T-helper 1 cell (primary cell): ENCODE measurements around the gene SNAP91.
"Not testable (repeated sequence)": the region's sequence is repeated elsewhere in the genome, so short reads cannot be mapped to it uniquely, and the experiment has no call there.

Experiments
- DNase-seq, 5 donors: peaks; one replicate each; pipeline ENCODE4 v3.0.0-alpha.2; 2012 to 2020

Gene SNAP91

GRCh38 chr6:83633149-83633548 lies 75.8 kb downstream of the SNAP91 start:
- no peak for DNase-seq

- not testable (repeated sequence) for DNase-seq
These were observed 79.0 kb downstream of the SNAP91 start for GRCh38 chr6:83629908-83630307.

GRCh38 chr6:83615025-83615999 lies 93.6 kb downstream of the SNAP91 start:
- peak in 1 of 5 donors; percentile 3 for DNase-seq

GRCh38 chr6:83613378-83613777 lies 95.5 kb downstream of the SNAP91 start:
- DNase-seq: no peak

GRCh38 chr6:83609248-83609647 lies 99.7 kb downstream of the SNAP91 start:
- no peak for DNase-seq

DNA sequence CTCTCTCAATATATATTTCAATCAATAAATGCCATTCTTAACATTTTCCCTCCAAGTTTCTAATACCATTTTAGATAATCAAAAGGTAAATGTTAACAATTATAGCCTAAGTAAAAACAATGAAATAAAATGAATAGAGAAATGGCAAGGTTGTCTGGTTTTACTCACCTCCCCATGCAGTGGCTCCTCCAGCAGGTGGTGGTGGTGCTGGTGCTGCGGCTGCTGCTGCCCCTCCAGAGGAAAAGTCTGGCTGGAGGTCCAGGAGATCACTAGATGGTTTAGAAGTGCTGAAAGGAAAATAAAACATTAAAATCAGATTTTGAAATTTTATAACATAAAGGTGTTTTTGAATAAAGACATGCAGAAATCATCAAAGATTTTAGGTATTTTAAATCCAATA lies 103.4 kb downstream of the SNAP91 start:
- DNase-seq: no peak

DNA sequence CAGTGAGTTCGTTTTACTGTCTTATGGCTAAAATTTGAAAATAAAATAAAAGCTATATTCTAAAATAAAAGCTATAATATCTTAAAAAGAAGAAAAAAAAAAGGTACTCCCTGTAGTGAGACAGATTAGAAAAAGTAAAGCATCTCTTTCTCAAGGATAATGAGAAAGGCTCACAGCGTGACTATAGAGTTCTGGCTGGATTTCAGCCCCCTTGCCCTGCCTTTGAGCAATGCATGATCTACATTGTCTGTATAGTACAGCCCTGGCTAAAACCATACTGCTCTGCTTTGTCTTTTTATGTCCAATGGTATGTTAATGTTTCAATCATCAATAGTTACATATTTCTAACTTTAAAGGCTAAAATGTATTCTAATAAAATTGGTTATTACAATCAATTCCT lies 105.3 kb downstream of the SNAP91 start:
- DNase-seq: no peak

GRCh38 chr6:83601119-83601518 lies 107.8 kb downstream of the SNAP91 start:
- DNase-seq: no peak

GRCh38 chr6:83600459-83600858 lies 108.4 kb downstream of the SNAP91 start:
- no peak for DNase-seq

- no peak for DNase-seq
These were observed 111.4 kb downstream of the SNAP91 start for GRCh38 chr6:83597511-83597910.

DNA sequence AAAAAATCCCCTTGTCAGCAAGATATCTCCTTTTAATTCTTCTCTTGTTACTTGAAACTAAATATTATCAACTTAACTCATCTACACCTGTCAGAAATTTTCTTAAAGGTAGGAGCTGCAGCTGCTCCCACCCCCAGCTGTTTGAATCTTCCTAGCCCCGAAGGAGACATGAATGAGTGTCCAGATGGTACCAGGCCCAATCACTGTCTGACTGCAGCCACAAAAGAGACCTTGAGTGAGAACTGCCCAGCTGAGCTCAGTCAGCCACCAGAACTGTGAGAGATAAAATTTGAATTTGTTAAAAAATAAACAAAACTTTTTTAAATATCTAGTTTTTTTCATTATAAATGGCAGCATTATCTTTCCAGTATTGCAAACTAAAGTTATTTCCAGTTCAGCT lies 111.8 kb downstream of the SNAP91 start:
- no peak for DNase-seq

DNA sequence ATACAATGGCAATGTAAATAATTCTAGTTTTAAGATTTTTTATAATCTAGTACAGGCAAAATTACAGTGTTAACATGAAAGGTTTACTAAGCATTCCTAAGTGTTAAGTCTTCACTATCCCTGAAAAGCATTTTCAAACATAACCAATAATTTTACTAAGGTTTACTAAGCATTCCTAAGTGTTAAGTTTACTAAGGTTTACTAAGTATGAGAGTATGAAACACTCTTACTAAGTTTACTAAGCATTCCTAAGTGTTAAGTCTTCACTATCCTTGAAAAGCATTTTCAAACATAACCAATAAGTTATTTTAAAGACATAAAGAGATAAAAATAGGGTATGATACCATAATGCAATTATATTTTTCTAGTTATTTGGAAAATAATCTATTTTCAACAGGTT lies 114.0 kb downstream of the SNAP91 start:
- no peak for DNase-seq

- no peak for DNase-seq
These were observed 115.5 kb downstream of the SNAP91 start for GRCh38 chr6:83593395-83593785.

- DNase-seq: peak in 1 of 5 donors; percentile 6
These were observed 116.0 kb downstream of the SNAP91 start for GRCh38 chr6:83592770-83593394.

GRCh38 chr6:83590416-83590815 lies 118.5 kb downstream of the SNAP91 start:
- no peak for DNase-seq

GRCh38 chr6:83589076-83589475 lies 119.8 kb downstream of the SNAP91 start:
- no peak for DNase-seq

DNA sequence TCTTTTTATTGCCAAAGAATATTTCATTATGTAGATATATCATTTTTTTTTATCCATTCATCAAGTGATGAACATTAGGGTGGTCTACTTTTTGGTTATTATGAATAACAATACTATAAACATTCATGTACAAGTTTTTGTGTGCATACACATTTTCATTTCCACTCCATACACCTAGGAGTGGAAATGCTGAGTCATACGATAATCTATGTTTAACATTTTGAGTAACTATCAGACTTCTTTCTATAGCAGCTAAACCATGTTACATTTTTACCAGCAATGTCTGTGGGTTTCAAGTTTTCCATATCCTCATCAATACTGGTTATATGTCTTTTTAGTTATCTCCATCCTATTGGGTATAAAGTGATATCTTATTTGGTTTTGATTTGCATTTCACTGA lies 130.8 kb downstream of the SNAP91 start:
- no peak for DNase-seq

DNA sequence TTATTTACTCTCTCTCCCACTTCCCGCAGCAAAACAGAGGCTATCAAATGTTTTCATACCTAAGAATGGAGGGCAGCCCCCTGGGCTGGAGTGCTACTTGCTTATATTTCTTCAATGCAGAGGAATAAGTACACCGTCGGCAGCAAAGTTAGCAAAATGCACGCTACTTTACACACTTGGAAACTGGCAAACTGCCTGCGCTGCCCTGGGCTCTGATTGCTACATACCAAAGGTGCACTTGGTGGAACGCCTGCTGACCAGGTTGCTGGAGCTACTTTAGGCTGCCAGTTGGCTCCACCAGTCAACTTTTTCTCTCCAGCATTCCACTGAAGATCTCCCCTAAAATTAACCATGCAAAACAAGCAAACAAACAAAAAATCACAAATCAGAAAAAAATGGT lies 134.1 kb downstream of the SNAP91 start:
- no peak for DNase-seq

DNA sequence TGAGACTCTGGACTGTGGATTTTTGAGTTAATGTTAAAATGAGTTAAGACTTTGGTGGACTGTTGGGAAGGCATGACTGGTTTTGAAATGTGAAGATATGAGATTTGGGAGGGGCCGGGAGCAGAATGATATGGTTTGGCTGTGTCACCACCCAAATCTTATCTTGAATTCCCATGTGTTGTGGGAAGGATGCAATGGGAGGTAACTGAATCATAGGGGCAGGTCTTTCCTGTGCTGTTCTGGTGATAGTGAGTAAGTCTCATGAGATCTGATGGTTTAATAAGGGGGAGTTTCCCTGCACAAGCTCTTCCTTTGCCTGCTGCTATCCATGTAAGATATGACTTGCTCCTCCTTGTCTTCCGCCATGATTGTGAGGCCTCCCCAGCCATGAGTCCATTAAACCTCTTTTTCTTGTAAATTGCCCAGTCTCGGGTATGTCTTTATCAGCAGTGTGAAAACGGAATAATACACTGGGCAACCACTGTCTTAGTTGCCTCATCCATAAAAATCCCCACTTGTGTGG lies 137.2 kb downstream of the SNAP91 start:
- not testable (repeated sequence) for DNase-seq

DNA sequence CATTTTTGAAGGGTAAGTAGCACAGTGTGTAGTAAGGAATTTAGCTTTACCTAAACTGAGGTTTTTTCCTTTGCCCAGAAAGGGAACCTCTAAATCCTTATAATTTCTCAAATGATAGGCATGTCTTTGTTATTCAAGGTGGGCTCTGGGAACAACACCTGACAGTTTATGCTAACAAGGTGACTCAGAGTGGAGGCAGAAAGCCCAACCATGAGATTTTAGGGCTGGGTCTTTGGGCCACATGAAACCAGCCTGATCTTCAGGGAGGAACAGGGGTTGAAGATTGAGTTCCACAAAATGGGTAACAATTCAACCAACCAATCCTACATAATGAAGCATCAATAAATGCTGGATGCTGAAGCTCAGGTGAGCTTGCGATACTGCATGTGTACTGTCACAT lies 149.9 kb downstream of the SNAP91 start:
- DNase-seq: no peak

DNA sequence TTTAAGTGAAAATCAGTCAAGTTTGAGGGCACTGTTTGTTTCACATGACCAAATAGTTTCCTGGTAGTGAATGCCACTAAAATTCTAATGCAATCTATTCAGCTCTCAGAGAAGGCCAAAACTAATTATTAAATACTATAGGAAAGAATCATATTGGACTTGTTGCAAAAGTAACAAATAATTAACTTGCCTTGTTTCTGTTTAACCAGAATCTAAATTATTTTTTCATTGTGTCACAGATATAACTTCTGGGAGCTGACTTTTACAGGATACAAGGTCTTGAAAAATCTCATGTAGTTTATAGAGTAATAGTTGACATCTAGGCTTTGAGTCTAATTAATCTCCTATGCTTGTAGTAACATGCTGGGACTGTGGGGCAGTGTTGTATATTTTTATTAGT lies 152.0 kb downstream of the SNAP91 start:
- DNase-seq: no peak

DNA sequence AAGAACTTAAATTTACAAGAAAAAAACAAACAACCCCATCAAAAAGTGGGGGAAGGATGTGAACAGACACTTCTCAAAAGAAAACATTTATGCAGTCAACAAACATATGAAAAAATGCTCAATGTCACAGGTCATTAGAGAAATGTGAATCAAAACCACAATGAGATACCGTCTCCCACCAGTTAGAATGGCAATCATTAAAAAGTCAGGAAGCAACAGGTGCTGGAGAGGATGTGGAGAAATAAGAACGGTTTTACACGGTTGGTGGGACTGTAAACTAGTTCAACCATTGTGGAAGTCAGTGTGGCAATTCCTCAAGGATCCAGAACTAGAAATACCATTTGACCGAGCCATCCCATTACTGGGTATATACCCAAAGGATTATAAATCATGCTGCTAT lies 157.2 kb downstream of the SNAP91 start:
- not testable (repeated sequence) for DNase-seq

GRCh38 chr6:83550482-83550881 lies 158.4 kb downstream of the SNAP91 start:
- DNase-seq: not testable (repeated sequence)

DNA sequence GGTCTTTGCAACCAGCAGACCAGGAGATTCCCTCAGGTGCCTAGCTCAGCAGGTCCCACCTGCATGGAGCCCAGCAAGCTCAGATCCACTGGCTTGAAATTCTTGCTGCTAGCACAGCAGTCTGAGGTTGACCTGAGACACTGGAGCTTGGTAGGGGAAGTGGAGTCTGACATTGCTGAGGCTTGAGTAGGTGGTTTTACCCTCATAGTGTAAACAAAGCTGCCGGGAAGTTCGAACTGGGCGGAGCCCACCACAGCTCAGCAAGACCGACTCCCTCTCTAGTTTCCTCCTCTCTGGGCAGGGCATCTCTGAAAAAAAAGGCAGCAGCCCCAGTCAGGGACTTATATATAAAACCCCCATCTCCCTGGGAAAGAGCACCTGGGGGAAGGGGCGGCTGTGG lies 162.3 kb downstream of the SNAP91 start:
- DNase-seq: peak in 1 of 5 donors; percentile 14
